CD4-positive, alpha-beta T cell (primary cell): ENCODE measurements around the gene TRIM33. TPM values are rescaled to one million over a fixed set of nuclear protein-coding genes. Genes with fewer than 3 reads are reported as not detected.

ENCODE experiments used
- ATAC-seq: fragments of 200-7000 bp; cut with Tn5 transposase; one replicate; pipeline ENCODE4 v1.10.0; 2022; ENCODE audit warnings: mild to moderate bottlenecking; ENCODE audit not compliant: poor library complexity
- CTCF ChIA-PET: fragments of 350-600 bp; sonication (Branson Sonifier 250); formaldehyde crosslinking; loops from one replicate; lab custom pipeline; 2021; ENCODE audit warnings: antibody characterized with exemption, inconsistent platforms; lab: Charles Lee
- POLR2A ChIA-PET: fragments of 350-600 bp; sonication (Branson Sonifier 250); formaldehyde crosslinking; loops from one replicate; lab custom pipeline; 2021; ENCODE audit warnings: antibody characterized with exemption, inconsistent platforms; lab: Charles Lee
- DNase-seq, 14 experiments: peaks; one replicate each; pipeline ENCODE4 v3.0.0-alpha.2; 2013 to 2020; ENCODE audit warnings: mixed read lengths in 2 of 14
- H3K27ac ChIP-seq, 2 donors: one replicate each; pipeline versions ENCODE4 v1.5.1 to v1.7.0; 2013; ENCODE audit warnings: low read length in 2 of 2, low read depth in 1 of 2, mild to moderate bottlenecking in 1 of 2
- H3K27me3 ChIP-seq, 2 experiments: 1 replicate in 1 of 2; 2 replicates in 1 of 2; pipeline versions ENCODE4 v1.6.1 to v1.7.0; 2013; ENCODE audit warnings: low read length in 2 of 2, control low read depth in 1 of 2, mild to moderate bottlenecking in 1 of 2, moderate library complexity in 1 of 2; ENCODE audit not compliant: insufficient read depth in 2 of 2, control insufficient read depth in 1 of 2
- H3K36me3 ChIP-seq: one replicate; pipeline ENCODE4 v1.6.1; 2013; ENCODE audit warnings: low read length, control low read depth; ENCODE audit not compliant: insufficient read depth
- H3K4me1 ChIP-seq: one replicate; pipeline ENCODE4 v1.6.1; 2013; ENCODE audit warnings: low read length, control low read depth; ENCODE audit not compliant: insufficient read depth
- H3K4me3 ChIP-seq: one replicate; pipeline ENCODE4 v1.5.1; 2013; ENCODE audit warnings: mild to moderate bottlenecking, low read length, moderate library complexity
- H3K9me3 ChIP-seq, 2 experiments: 1 replicate in 1 of 2; 2 replicates in 1 of 2; pipeline versions ENCODE4 v1.6.1 to v1.7.0; 2013; ENCODE audit warnings: low read length in 2 of 2, mild to moderate bottlenecking in 2 of 2, control low read depth in 1 of 2, moderate library complexity in 1 of 2; ENCODE audit not compliant: control insufficient read depth in 1 of 2, insufficient read depth in 1 of 2
- H3K27ac Mint-ChIP-seq: one replicate; pipeline ENCODE4 v1.8.0; 2020; ENCODE audit warnings: mixed read lengths
- H3K27me3 Mint-ChIP-seq: one replicate; pipeline ENCODE4 v1.8.0; 2021; ENCODE audit warnings: mixed read lengths
- H3K36me3 Mint-ChIP-seq: one replicate; pipeline ENCODE4 v1.8.0; 2021; ENCODE audit warnings: low read depth, mixed read lengths
- H3K4me1 Mint-ChIP-seq: one replicate; pipeline ENCODE4 v1.8.0; 2021; ENCODE audit warnings: low read depth, mixed read lengths
- H3K4me3 Mint-ChIP-seq: one replicate; pipeline ENCODE4 v1.8.0; 2020; ENCODE audit warnings: mild to moderate bottlenecking, mixed read lengths
- H3K9me3 Mint-ChIP-seq: one replicate; pipeline ENCODE4 v1.8.0; 2020; ENCODE audit warnings: mixed read lengths
- intact Hi-C, 2 experiments: fragments of 100-400 bp; cut with DNase I in 1 of 2; cut with micrococcal nuclease in 1 of 2; formaldehyde crosslinking; loops; one replicate each; pipeline versions ENCODE4 v1.15.1 to v1.9.0; 2023 to 2025; cut with DNase I, micrococcal nuclease
- total RNA-seq, 174 experiments: library from RNA in 2 of 174; stranded (reverse) in 2 of 174; gene quantifications; one replicate each; pipeline ENCODE4 v1.2.3 and lab custom pipeline; 2021 to 2026
- TF ChIP-seq, protein P1 (sequence below): fragments of 200-600 bp; IDR thresholded peaks from one replicate; pipeline ENCODE4 v1.8.0; 2022; ENCODE audit warnings: antibody characterized with exemption, mild to moderate bottlenecking

The TRIM33 gene
- total RNA-seq, 2 experiments from 2014 or later = 42.6 to 45.0 TPM

DNA sequence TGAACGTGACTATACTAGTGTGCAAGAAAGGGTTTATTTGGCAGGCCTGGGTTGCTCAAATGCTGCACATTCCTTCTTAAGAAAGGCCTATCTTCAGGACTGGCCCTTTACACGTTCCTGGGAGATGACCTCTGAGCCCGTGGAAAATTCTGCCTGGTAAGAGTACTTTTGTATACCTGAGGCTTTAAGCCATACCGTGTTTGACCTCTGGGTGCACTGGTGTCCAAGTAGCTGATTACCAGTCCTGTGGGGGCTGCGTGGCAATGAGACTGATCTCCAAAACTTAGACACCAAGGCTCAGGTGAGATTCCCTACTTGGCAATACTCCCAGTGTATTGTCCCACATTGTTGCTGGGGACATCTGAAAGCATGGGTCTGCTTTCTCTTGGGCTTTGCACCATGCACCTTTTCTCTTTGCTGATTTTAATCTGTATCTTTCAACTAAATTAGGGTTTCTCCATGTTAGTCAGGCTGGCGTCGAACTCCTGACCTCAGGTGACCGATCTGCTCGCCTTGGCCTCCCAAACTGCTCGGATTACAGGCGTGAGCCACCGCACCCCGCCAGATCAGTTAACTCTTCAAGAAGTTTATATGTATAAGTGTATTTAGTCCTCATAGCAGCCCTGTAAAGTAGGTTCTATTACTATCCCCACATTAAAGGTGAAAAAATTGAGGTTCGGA is 44.5 kb downstream of the TRIM33 start:
- Mint-ChIP-seq H3K27ac (no peak overlapping the region), H3K36me3 (peaks cover 39% of the 10 kb centered on the region), H3K4me1 (peaks cover 67% of the 10 kb centered on the region), H3K27me3 (no peaks in the 10 kb centered on the region), H3K9me3 (no peaks in the 10 kb centered on the region), H3K4me3 (no peak overlapping the region)
- Histone ChIP-seq H3K27ac (no peak overlapping the region), H3K4me3 (no peak overlapping the region), H3K9me3 (no peaks in the 10 kb centered on the region), H3K4me1 (peaks cover 25% of the 10 kb centered on the region), H3K36me3 (peaks cover 24% of the 10 kb centered on the region), H3K27me3 (no peaks in the 10 kb centered on the region)
- intact Hi-C loops = loop anchor here (5.0 kb wide), 2 partner anchors 36 to 41 kb away; no protein-coding TSS in a partner anchor
- DNase-seq = no peak
- TF ChIP-seq, protein P1, sequence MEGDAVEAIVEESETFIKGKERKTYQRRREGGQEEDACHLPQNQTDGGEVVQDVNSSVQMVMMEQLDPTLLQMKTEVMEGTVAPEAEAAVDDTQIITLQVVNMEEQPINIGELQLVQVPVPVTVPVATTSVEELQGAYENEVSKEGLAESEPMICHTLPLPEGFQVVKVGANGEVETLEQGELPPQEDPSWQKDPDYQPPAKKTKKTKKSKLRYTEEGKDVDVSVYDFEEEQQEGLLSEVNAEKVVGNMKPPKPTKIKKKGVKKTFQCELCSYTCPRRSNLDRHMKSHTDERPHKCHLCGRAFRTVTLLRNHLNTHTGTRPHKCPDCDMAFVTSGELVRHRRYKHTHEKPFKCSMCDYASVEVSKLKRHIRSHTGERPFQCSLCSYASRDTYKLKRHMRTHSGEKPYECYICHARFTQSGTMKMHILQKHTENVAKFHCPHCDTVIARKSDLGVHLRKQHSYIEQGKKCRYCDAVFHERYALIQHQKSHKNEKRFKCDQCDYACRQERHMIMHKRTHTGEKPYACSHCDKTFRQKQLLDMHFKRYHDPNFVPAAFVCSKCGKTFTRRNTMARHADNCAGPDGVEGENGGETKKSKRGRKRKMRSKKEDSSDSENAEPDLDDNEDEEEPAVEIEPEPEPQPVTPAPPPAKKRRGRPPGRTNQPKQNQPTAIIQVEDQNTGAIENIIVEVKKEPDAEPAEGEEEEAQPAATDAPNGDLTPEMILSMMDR = no peak
- ChIA-PET POLR2A (interaction anchor here (0.7 kb wide), 1 partner anchor 15 kb away, joined by 3 read pairs; no protein-coding TSS in a partner anchor), CTCF (no interaction called here)
- no peak for ATAC-seq

DNA sequence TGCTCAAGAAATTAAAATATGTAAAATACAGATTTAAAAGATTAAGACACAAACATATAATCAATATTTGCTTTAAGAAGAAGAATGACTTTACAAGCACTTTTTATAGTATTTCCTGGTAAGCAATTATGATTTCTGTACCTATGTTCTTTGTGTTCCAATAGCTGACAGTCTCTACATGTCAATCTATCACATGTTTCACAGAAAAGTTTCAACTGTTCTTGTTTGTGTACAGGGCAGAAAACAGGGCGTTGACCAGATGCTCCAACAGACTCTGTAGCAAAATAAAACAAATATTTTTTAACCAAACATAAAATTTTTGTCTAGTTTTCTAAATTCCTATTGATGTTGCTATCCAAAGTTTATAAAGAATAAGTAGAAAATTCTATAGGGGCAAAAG is 48.0 kb downstream of the TRIM33 start:
- TF ChIP-seq, protein P1 = no peak
- no peaks in the 10 kb centered on the region for H3K27me3 ChIP-seq
- Mint-ChIP-seq H3K27me3 (no peaks in the 10 kb centered on the region), H3K4me3 (no peak overlapping the region), H3K27ac (no peak overlapping the region), H3K9me3 (no peaks in the 10 kb centered on the region), H3K36me3 (peaks cover 48% of the 10 kb centered on the region), H3K4me1 (peaks cover 64% of the 10 kb centered on the region)
- no peak overlapping the region for H3K27ac ChIP-seq
- POLR2A ChIA-PET = no interaction called here
- H3K4me3 ChIP-seq = no peak overlapping the region
- intact Hi-C loops = no loop called here
- DNase-seq (no peak), ATAC-seq (no peak)
- CTCF ChIA-PET = interaction anchor here (1.0 kb wide), 1 partner anchor 99 kb away, joined by 4 read pairs; no protein-coding TSS in a partner anchor
- H3K36me3 ChIP-seq = peaks cover 40% of the 10 kb centered on the region
- peaks cover 11% of the 10 kb centered on the region for H3K4me1 ChIP-seq
- H3K9me3 ChIP-seq = no peaks in the 10 kb centered on the region

DNA sequence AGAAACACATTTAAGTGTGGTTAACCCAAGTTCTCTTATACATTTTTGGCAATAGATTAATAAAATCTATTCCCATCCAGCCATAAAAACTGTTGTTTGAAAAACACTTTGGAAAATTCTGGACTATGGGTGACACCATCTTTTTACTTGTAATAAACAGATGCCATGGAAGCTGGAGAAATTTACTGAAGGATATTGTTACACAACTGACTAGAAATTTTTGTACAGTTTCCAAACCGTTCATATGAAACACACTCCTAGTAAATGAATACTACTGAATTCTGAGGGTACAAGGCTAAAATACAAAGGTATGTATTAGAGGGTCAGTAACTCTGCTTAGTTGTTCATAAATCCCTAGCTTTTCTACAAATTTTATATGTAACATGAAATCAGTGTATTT is 48.7 kb downstream of the TRIM33 start:
- ATAC-seq (no peak), DNase-seq (no peak)
- POLR2A ChIA-PET = no interaction called here
- Mint-ChIP-seq H3K27me3 (no peaks in the 10 kb centered on the region), H3K27ac (no peak overlapping the region), H3K36me3 (peaks cover 54% of the 10 kb centered on the region), H3K9me3 (no peaks in the 10 kb centered on the region), H3K4me1 (peaks cover 57% of the 10 kb centered on the region), H3K4me3 (no peak overlapping the region)
- intact Hi-C loops = no loop called here
- Histone ChIP-seq H3K9me3 (no peaks in the 10 kb centered on the region), H3K27ac (no peak overlapping the region), H3K4me1 (peaks cover 8% of the 10 kb centered on the region), H3K4me3 (no peak overlapping the region), H3K27me3 (no peaks in the 10 kb centered on the region), H3K36me3 (peaks cover 40% of the 10 kb centered on the region)
- CTCF ChIA-PET = interaction anchor here (1.0 kb wide), 1 partner anchor 98 kb away, joined by 4 read pairs; no protein-coding TSS in a partner anchor
- TF ChIP-seq, protein P1 = no peak
